ENCODE data around the gene ZNF69. TPM values are rescaled to one million over a fixed set of nuclear protein-coding genes. Genes with fewer than 3 reads are reported as not detected.

ZNF69 gene
- total and polyA plus RNA-seq, 2 of the 4 experiments (the other 2 are of a cell fraction), result 2.7 to 12.0 TPM

DNA sequence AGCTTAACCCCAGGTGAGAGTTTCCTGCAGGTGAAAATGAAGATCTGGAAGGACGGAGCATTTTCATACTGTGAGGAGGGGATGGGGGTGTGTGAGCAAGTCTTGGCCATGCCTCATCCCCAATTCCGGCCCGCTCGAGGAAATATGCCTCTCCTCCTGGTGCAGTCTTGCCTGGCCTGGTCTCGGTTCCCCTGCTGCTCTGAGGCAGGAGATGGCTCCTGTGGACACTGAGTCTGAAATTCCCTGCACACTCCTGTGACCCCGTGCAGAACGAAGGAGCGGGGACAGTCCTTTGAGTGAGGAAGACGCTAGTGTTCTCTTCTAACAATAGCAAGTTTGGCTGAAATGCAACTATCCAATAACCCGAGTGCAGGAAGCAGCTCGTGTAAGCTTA is 39.4 kb upstream of the ZNF69 start:
- H3K56ac ChIP-seq (ENCODE audit: extremely low read depth, insufficient read depth, low read length), result no peak overlapping the region
- peak overlapping the region; percentile 28 to 73; a peak in 3 of 4 replicates for H4K8ac ChIP-seq (ENCODE audit: low read depth in 2 of 2, low read length in 2 of 2)
- H3K14ac ChIP-seq (replicated peaks; ENCODE audit: low read depth, low read length), result 0 out of 2 replicates have a peak overlapping the region, but pooled peaks have one; percentile 14
- H3K4ac ChIP-seq (ENCODE audit: low read depth, low read length), result no peak overlapping the region
- H3K79me1 ChIP-seq (ENCODE audit: low read depth in 1 of 2, low read length in 2 of 2), result peaks cover 15 to 28% of the 10 kb centered on the region in 2 experiments; a peak in 3 of 4 replicates
- no peak overlapping the region for H3K27ac ChIP-seq (ENCODE audit: insufficient read depth, low read length)
- 0% methylated on average over 2 of the region's 11 CpGs; no CpG with 5 or more reads in 1 of the 2 experiments for WGBS, 2 experiments (ENCODE audit: extremely low coverage in 2 of 2, insufficient read length in 1 of 2)
- H3K36me3 ChIP-seq (ENCODE audit: control insufficient read depth, insufficient read depth, low read length), result no peaks in the 10 kb centered on the region; the same call in none of the 2 replicates
- no TSS peak for BruUV-seq (replicated peaks)
- peak overlapping the region; percentile 52; the same call in 1 of the 2 replicates for H3K23ac ChIP-seq (ENCODE audit: low read depth, low read length)
- no peaks in the 10 kb centered on the region for H4K20me1 ChIP-seq (ENCODE audit: insufficient read depth, low read length)
- no peak overlapping the region for H4K91ac ChIP-seq (ENCODE audit: insufficient read depth, low read depth, low read length)
- ATAC-seq (ENCODE audit: low read depth) (no peak; the same call in 1 of the 2 replicates), DNase-seq (no peak)
- dilution Hi-C loops (cut with HindIII; ENCODE audit: low sequenced_read_pairs, unreplicated experiment) (no loop called here), in situ Hi-C loops (cut with MboI; ENCODE audit: low sequenced_read_pairs) (no loop called here), intact Hi-C loops (cut with micrococcal nuclease) (no loop called here)
- POLR2A ChIA-PET (ENCODE audit: unreplicated experiment), result no interaction called here
- H2AFZ ChIP-seq (replicated peaks; ENCODE audit: low read length, poor library complexity), result peak overlapping the region; percentile 98
- H2AK9ac ChIP-seq (replicated peaks; ENCODE audit: low read depth, low read length, poor library complexity), result no peak overlapping the region
- TF ChIP-seq BHLHE40 (IDR thresholded peaks at IDR 0.05; ENCODE audit: low read depth, low read length), result no peak
- no peak for TF ChIP-seq MXI1 (IDR thresholded peaks at IDR 0.05; ENCODE audit: borderline replicate concordance, low read depth, low read length)
- no peak for TF ChIP-seq CEBPB (IDR thresholded peaks at IDR 0.05; ENCODE audit: low read depth, low read length)
- TF ChIP-seq MAZ (IDR thresholded peaks at IDR 0.05; ENCODE audit: borderline replicate concordance, low read depth, low read length), result no peak
- no peak for TF ChIP-seq FOS (IDR thresholded peaks at IDR 0.05; ENCODE audit: low read depth, low read length)
- TF ChIP-seq POLR2A (IDR thresholded peaks at IDR 0.05; ENCODE audit: low read depth, low read length), result no peak
- no peak for TF ChIP-seq MAFK (IDR thresholded peaks at IDR 0.05; ENCODE audit: low read depth, low read length)
- no peak for TF ChIP-seq RFX5 (IDR thresholded peaks at IDR 0.05; ENCODE audit: low read depth, low read length)
- TF ChIP-seq, protein P1, sequence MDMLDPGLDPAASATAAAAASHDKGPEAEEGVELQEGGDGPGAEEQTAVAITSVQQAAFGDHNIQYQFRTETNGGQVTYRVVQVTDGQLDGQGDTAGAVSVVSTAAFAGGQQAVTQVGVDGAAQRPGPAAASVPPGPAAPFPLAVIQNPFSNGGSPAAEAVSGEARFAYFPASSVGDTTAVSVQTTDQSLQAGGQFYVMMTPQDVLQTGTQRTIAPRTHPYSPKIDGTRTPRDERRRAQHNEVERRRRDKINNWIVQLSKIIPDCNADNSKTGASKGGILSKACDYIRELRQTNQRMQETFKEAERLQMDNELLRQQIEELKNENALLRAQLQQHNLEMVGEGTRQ (IDR thresholded peaks at IDR 0.05; ENCODE audit: low read depth, low read length), result no peak
- TF ChIP-seq RAD21 (IDR thresholded peaks at IDR 0.05; ENCODE audit: low read length), result no peak
- no peak for TF ChIP-seq NFE2L2 (IDR thresholded peaks at IDR 0.05; ENCODE audit: low read depth, low read length)
- no peak for TF ChIP-seq RCOR1 (IDR thresholded peaks at IDR 0.05; ENCODE audit: insufficient replicate concordance, low read length)
- TF ChIP-seq, protein P2, sequence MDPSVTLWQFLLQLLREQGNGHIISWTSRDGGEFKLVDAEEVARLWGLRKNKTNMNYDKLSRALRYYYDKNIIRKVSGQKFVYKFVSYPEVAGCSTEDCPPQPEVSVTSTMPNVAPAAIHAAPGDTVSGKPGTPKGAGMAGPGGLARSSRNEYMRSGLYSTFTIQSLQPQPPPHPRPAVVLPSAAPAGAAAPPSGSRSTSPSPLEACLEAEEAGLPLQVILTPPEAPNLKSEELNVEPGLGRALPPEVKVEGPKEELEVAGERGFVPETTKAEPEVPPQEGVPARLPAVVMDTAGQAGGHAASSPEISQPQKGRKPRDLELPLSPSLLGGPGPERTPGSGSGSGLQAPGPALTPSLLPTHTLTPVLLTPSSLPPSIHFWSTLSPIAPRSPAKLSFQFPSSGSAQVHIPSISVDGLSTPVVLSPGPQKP (IDR thresholded peaks at IDR 0.05; ENCODE audit: borderline replicate concordance, low read depth, low read length), result no peak
- TF ChIP-seq, protein P3, sequence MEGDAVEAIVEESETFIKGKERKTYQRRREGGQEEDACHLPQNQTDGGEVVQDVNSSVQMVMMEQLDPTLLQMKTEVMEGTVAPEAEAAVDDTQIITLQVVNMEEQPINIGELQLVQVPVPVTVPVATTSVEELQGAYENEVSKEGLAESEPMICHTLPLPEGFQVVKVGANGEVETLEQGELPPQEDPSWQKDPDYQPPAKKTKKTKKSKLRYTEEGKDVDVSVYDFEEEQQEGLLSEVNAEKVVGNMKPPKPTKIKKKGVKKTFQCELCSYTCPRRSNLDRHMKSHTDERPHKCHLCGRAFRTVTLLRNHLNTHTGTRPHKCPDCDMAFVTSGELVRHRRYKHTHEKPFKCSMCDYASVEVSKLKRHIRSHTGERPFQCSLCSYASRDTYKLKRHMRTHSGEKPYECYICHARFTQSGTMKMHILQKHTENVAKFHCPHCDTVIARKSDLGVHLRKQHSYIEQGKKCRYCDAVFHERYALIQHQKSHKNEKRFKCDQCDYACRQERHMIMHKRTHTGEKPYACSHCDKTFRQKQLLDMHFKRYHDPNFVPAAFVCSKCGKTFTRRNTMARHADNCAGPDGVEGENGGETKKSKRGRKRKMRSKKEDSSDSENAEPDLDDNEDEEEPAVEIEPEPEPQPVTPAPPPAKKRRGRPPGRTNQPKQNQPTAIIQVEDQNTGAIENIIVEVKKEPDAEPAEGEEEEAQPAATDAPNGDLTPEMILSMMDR (conservative IDR thresholded peaks at IDR 0.05; ENCODE audit: low read depth, low read length), result no peak
- no peak for TF ChIP-seq CHD1 (IDR thresholded peaks at IDR 0.05; ENCODE audit: low read depth, low read length)
- H3K18ac ChIP-seq (ENCODE audit: low read depth, low read length), result no peak overlapping the region
- no peak overlapping the region for H2BK5ac ChIP-seq (ENCODE audit: low read depth, low read length, poor library complexity, severe bottlenecking)
- H3K4me2 ChIP-seq (ENCODE audit: low read depth, low read length), result peak overlapping the region; percentile 25
- H3K9me1 ChIP-seq (ENCODE audit: insufficient read depth, low read length), result no peaks in the 10 kb centered on the region
- no peak overlapping the region for H2BK15ac ChIP-seq (ENCODE audit: low read depth, low read length)
- no peak overlapping the region for H2BK20ac ChIP-seq (ENCODE audit: low read depth, low read length)
- H3K9ac ChIP-seq (ENCODE audit: low read depth, low read length), result no peak overlapping the region
- no peaks in the 10 kb centered on the region for H3K27me3 ChIP-seq (ENCODE audit: control insufficient read depth, insufficient read depth, low read length)
- CTCF ChIA-PET, result interaction anchor here (0.6 to 1.1 kb wide), 2 partner anchors 25 to 51 kb away, joined by 3 read pairs; no protein-coding TSS in a partner anchor
- no peak overlapping the region for H2AK5ac ChIP-seq (ENCODE audit: low read depth, low read length)
- H3K4me3 ChIP-seq (ENCODE audit: insufficient read depth, low read depth, low read length), result peak overlapping the region; percentile 83; the same call in 1 of the 2 replicates
- H2BK120ac ChIP-seq (ENCODE audit: low read depth, low read length), result no peak overlapping the region
- H3K9me3 ChIP-seq (ENCODE audit: control insufficient read depth, insufficient read depth, low read length), result peaks cover under 1% of the 10 kb centered on the region; the same call in 1 of the 2 replicates
- H3K4me1 ChIP-seq (ENCODE audit: control insufficient read depth, insufficient read depth, low read length), result no peaks in the 10 kb centered on the region
- H4K5ac ChIP-seq (ENCODE audit: low read depth, low read length), result no peak overlapping the region
